ENCODE data around the gene SPACA7.
"Not testable (repeated sequence)": the region's sequence is repeated elsewhere in the genome, so short reads cannot be mapped to it uniquely, and the experiment has no call there.

The SPACA7 gene

DNA sequence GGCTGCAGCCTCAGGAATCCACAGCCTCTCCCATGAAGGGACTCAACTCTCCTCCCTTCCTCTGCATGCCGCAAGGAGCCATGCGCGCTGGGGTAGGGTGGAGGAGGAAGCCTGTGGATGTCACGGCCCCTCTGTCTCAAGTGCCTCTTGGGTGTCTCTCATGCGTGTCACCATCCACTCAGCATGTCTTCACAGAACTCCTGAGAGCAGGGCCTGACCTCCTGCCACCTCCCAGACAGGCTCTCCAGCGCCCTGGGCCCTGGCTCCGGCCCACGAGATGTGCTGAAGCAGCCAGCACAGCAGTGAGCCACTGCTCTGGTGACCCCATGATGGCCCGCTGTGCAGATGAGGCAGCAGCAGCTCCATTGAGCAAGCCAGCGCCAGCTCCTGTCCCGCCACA, 25.9 kb upstream of the SPACA7 start:
- no peak for DNase-seq (ENCODE audit: low read depth in 2 of 2)

DNA sequence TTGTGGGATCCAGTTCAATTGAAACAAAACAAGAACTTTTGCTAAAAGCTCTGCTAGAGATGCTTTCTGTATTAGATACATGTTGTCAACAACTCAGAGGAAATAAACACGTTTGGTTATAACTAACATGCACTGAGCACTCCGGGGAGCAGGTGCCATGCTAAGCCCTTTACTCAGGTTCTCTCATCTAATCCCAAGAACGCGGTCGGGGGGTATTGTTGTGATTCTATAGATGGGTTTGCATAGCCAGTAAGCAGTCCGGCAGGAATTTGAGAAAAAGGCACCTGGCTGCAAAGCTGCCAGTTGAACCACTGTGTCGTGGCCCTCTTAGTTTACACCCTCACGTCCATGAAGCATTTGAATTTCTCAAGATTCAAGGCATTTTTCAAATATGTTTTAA, 24.3 kb upstream of the SPACA7 start:
- DNase-seq (ENCODE audit: low read depth in 2 of 2) = no peak

DNA sequence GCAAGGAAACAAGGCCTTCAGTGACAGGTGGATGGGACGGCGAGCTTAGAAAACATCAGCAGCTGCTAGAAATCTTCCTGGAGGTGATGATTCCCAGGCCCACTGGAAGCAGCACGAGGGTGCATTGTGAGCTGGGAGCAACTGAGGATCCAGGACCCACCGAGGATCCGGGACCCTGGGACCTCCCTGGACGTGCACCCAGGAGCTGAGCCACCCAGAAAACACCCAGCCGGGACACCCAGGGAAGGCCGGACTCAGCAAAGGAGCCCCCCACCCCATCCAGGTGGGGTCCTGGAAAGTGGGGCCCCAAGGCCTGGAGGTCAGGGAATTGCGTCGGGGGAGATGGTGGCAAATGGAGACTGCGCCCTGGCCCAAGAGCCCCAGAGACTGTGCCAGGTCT, 22.3 kb upstream of the SPACA7 start:
- DNase-seq (ENCODE audit: low read depth in 2 of 2) = no peak

DNA sequence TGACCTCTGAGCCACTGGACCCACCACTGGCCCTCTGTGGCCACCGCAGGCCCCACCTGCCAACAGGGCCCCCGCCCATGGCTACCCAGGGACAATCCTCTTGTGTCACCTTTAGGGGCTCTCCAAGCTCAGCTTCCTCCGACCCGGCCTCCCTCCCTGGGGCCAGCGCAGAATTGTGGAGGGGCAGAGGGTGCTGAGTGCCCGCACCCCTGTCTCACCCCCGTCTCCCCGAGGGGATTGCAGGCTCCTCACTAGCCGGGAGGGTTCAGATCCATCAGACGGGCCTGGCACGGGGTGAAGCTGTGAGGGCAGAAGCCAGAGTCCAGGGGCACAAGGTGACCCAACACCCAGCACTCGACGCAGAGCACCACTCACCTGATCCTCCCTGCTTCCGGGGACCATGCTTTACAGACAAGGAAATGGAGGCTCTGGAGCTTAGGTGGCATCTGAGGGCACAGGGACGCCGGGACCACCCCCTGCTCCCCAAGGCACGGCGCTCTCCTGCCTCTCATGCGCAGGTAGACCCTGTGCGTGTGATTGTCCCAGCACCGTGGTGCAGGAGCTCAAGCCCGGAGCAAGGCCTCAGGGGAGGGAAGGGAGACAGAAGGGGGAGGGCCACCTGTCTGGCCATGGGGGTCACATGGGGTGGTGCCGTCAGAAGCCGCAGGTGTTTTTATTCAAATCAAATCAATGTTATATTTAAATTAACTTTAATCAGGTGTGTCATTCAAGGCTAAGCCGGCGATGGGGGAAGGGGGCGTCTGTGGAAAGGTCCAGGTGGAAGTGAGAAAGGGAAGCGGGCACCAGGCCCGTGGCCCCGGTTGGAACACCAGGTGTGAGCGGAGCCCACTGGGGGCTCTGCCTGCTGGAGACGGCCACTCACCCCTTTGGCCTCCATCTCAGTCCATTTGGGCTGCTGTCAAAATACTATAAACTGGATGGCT, 21.6 kb upstream of the SPACA7 start:
- no peak for DNase-seq (ENCODE audit: low read depth in 2 of 2)

DNA sequence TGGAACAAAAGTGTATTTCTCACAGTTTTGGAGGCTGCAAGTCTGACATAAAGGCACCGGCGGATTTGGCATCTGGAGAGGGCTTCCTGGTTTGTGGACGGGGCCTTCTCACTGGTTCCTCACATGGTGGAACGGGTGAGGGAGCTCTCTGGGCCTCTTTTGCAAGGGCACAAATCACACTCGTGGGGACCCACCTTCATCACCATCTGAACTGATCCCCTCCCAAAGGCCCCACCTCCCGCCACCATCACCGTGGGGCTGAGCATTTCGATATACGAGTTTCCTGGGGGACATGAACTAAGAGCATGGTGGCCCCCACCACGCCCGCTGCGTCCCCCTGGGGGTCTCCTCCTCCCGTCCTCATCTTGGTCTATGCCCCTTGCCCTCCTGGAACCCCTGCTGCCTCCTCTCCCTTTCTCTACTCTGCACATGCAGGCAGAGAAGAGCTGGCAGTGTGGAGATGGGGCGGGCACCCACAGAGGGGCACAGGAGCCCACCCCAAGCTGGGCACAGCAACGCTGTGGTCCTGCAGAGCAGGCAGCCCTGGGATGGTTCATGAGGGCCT, 20.8 kb upstream of the SPACA7 start:
- DNase-seq (ENCODE audit: low read depth in 2 of 2) = no peak

DNA sequence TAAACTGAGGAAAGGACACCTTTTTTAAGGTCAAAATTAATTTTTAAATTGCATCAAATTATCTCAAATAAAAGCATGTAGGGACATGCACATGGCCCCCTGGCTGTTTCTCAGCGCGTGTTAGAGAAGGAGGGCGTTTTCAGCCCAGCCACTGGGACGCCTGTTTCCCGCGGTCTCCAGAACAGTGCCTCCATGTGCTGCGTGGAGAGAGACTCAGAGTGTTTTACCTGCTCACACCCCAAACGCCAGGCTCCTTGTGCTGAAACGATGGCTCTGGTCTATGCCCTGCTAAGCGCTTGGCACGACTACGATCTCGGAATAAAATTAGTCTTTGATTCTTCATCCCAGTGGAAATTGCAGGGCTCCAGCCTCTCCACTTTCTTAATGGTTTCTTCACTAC, 20.0 kb upstream of the SPACA7 start:
- DNase-seq (ENCODE audit: low read depth in 2 of 2) = no peak

DNA sequence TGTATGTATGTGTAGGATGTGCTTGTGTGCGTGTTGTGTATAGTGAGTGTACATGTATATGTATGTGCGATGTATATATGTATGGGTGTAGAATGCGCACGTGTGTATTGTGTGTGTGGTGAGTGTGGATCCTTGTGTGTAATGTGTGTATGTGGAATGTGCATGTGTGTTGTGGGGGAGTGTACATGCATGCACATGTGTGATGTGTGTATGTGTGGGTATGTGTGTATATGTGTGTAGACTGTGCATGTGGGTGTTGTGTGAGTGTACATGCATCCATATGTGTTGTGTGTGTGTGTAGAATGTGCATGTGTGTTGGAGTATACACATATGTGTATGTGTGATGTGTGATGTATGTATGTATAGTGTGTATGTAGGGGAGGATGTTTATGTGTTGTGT, 18.0 kb upstream of the SPACA7 start:
- DNase-seq (ENCODE audit: low read depth in 2 of 2) = no peak

DNA sequence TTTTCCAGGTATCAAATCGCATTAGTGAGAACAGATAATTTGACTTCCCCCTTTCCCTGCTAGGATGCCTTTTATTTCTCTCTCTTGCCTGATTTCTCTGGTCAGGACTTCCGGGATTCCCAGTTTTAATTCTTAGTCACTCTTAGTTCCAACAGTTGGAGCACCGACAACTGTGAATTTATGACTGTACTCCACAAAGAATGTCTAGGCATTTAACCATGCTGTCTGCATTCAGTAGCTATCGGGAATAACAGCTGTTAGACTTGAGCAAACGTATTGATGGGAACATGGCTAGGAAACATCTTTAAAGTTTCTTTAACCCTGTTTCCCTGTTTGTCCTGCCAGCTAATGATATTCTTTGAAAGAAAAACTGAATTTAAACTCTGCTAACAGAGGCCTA, 14.1 kb upstream of the SPACA7 start:
- DNase-seq (ENCODE audit: low read depth in 2 of 2) = no peak

DNA sequence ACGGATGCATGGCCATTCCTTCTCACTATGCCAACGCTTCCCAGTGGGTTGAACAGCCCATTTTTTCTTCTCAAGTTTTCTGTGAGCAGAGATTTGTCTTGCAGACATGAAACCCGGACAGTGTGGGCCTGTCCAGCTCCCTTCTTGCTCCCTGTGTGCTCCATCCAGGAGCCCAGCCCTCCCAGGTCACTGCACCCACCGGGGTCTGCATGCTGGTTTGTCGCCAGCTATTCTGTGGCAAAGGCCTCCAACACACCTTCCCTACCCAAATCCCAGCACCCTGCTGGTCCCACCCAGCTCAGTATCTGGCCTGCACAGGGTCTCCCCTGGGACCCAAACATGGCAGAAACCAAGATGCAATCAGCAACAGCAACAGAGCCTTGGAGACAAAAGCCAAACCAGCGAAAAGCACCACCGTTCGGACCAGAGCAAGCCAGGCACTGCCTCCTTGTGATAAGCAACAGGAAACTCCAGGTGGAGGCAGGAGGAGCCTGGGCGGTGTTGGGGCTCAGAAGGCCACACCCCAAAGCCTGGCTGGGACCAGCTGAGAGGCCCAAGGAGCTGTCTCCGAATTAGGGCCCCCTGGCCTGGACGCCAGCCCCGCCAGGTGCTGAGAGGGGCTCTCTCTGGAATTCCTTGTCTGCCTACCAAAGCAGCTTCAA, 12.2 kb upstream of the SPACA7 start:
- DNase-seq (ENCODE audit: low read depth in 2 of 2) = no peak

DNA sequence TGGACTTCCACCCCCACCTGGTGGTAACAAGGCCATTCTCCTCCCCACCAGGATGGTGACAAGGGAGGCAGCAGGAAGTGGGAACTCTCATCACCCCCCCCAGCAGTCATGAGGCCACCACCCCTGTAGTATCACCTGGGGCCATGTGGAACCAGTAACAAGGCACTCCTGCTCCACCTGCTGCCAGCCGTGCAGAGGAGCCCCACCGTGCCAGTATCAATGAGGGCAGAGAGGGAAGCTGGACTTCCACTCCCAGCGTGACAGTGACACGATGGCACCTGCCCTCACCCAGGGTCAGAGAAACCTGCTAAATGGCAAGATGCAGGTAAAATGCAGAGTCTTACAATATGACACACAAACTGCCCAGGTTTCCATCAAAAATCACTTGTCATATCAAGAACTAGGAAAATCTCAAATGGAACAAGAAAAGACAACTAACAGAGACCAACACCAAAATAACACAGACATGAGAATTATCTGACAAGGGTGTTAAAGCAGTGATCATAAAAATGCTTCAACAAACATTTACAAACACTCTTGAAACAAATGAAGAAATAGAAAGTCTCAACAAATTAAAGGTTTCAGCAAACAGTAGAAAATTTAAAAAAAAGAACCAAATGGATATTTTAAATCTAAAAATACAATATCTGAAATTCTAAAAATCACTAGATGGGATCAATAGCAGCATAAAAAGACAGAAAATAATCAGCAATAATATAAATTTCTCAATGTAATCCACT, 9.1 kb upstream of the SPACA7 start:
- DNase-seq (ENCODE audit: low read depth in 2 of 2) = no peak

DNA sequence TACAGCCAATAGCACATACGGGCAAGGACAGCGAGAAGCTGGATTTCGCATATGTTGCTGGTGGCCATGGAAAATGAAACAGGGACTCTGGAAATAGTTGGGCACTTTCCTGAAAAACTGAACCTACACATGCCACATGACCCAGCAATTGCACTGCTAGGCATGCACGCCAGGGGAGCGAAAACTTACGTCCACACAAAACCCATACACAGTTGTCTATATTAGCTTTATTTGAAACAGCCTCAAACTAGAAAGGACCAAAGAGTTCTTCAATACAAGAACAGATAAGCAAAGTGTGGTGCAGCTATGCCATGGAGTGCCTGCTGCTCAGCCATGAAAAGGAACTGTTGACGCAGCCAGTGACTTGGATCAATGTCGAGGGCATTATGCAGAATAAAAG, 7.3 kb upstream of the SPACA7 start:
- DNase-seq (ENCODE audit: low read depth in 2 of 2) = no peak

DNA sequence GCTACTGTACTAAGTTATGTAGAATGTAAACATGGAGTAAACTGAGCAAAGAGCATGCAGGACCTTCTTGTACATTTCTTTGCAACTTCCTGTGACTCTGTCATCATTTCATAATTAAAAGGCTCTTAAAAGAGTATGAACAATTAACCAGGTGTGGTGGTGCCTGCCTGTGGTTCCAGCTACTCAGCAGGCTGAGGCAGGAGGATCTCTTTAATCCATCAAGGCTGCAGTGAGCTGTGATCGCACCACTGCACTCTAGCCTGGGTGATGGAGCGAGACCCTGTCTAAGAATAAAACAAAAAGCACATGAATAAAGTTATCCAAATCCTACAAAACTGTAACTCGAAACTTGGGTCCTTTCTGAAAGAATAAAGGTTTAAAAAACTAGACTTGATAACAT, 5.8 kb upstream of the SPACA7 start:
- no peak for DNase-seq (ENCODE audit: low read depth in 2 of 2)

DNA sequence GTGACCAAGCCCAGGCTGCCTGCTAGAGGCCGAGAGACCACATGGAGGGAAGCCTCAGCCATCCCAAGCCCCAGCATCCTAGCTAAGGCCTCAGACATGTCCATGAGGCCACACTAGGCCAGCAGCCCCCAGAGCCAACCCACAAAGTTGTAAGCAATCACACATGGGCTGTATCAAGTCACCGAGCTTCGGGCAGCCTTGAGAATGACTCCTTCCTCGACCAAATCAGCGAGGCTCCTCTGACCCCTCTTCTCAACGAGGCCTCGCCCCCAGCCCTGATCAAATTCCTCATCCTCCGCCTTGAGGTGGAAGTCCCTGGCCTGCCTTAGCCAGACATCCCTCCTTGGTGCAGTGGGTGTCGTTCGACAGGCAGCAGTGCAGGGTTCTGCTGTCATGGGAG, 1.9 kb upstream of the SPACA7 start:
- DNase-seq (ENCODE audit: low read depth in 2 of 2) = no peak

DNA sequence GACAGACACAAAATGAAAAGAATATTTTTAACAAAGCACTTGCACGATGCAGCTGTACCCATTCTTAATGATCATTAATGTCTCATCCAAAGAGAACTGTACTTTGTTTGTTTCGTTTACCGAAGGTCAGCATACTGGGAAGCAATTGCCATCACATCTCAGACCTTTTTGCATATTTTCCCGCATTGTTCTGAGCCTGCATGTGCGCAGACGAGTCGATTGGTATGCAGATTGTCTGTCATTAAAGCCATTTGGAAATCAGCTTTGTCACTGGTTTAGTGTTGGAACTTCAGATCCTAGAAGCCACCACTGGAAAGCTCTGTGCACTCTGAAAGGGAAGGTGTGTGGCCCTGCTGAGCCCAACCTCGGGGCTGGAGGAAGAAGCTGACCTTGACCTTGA, 15.6 kb downstream of the SPACA7 start:
- no peak for DNase-seq (ENCODE audit: low read depth in 2 of 2)

DNA sequence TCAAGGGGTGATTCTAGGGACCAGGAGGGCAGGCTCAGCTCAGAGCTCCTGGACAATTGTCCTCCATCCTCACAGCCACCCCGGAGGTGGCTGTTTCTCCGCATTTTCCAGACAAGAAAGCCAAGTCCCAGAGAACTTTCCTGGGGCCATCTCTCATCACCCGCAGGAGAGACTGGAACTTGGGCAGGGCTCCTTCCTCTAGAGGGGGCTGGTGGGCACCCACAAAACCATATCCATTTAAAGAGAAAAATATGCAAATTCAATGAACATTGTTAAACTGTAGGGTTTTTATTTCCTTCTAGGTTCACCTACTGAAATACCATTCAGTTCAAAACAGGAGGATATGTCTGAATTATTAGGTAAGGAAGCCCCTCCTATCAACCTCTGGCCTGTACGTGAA, 16.6 kb downstream of the SPACA7 start:
- no peak for DNase-seq (ENCODE audit: low read depth in 2 of 2)

DNA sequence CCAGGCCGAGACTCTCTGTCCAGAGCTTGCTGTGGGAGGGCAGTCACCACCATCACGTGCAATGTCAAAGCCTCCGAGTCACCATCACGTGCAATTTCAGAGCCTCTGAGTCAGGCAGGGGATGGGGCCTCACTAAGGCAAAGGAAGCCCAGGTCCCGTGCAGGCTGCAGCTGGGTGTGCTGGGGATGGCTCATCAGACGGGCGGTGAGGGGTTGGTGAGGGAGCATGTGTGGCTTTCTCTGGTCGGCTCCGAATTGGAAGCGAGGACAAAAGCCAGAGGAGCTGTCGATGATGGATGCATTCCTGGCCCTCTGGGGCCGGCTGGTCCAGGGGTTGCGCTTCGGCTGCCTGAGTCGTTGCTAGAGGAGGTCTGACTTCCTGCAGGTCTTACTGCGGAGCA, 18.9 kb downstream of the SPACA7 start:
- DNase-seq (ENCODE audit: low read depth in 2 of 2) = not testable (repeated sequence)

DNA sequence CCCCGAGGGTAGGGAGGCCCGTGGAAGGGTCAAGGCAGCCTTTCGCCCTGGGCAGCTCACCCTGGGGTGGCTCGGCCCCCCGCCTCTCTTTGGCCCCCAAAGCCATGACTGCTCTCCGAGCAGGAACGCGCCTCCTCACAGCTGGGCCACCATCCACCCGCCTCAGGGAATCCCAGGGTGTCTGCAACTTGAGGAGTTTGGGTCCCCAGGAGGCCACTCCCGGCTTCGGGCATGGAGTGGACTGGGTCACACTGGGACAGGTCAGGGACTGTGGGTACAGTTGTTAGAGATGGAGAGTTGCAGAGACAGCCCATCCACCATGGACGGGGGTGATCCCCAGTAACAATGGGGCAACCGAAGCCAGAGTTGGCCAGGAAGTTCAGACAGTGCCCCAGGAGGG, 19.8 kb downstream of the SPACA7 start:
- DNase-seq (ENCODE audit: low read depth in 2 of 2) = not testable (repeated sequence)

DNA sequence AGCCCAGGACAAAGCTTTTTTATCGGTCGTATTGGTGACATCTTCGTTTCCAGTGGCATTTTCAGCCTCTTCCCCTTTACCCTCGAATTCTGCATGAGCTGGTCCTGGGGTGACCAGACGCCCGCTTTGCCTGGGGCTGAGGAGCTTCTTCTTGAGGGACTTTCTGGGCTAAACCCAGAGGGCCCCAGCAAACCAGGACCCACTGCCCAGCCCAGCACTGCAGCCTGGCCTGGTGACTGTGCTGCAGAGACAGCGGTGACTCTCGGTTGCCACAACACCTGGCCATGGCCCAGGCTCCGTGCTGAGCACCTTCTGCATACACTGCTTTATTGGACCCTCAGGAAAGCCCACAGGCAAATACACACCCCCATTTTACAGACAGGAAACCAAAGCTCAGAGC, 21.0 kb downstream of the SPACA7 start:
- DNase-seq (ENCODE audit: low read depth in 2 of 2) = no peak

DNA sequence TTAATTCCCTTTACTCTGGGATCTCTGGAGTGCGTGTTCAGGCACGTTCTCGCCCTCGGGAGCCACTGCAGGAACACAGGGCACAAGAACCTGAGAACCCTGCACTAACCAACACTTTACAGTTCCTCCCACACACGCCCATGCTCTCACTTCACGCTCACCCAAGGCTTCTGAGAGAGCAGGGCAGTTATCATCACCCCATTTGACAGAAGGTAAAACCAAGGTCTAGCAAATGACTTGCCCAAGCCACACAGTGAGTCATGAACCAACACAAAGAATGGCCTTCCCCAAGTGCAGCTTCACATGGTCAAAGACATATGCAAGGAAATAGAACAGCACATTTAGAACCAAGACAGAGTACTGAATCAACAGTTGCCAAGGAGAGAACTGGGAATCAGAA, 22.2 kb downstream of the SPACA7 start:
- DNase-seq (ENCODE audit: low read depth in 2 of 2) = not testable (repeated sequence)

DNA sequence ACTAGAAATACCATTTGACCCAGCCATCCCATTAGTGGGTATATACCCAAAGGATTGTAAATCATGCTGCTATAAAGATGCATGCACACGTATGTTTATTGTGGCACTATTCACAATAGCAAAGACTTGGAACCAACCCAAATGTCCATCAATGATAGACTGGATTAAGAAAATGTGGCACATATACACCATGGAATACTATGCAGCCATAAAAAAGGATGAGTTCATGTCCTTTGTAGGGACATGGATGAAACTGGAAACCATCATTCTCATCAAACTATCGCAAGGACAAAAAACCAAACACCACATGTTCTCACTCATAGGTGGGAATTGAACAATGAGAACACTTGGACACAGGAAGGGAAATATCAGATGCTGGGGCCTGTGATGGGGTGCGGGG, 33.7 kb downstream of the SPACA7 start:
- DNase-seq (ENCODE audit: low read depth in 2 of 2) = not testable (repeated sequence)

DNA sequence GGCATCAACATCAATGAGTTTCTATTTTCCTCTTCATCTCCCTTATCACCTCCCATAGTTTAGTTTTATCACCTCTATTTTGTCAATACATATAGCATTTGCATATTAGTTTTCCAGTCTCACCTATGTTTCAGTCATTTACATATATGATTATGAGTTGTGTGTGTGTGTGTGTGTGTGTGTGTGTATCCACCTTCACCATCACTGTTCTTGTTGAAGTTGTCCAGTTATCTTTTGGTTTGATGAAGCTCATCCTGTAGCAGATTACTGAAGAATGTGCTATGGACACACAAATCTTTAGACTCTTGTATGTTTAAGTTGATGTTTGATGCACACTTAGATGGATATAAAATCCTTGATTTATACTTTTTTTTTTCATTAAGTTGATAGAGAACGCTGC, 40.5 kb downstream of the SPACA7 start:
- no peak for DNase-seq (ENCODE audit: low read depth in 2 of 2)

DNA sequence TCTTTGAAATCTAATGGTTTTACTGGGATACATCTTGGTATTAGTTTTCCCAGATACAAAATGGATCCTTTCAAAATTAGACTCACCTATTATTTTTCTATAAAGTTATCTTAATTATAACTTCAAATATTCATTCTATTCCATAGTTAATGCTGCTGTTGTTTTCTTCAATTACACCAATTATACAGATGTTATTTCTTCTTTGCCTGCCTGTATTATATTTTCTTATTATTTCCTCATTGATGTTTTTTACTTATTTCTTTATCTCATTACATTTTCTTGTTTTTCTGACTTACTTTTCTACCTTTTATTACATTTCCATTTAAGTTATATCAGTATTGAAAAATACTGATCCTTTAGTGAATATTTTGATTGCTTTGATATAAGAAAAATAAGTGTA, 40.9 kb downstream of the SPACA7 start:
- DNase-seq (ENCODE audit: low read depth in 2 of 2) = no peak
